Tibial nerve (tissue), 4 donors: ENCODE results near the gene IKZF5. TPM values are rescaled to one million over a fixed set of nuclear protein-coding genes. Genes with fewer than 3 reads are reported as not detected.

Source experiments
- DNase-seq, 2 donors: peaks; one replicate each; pipeline ENCODE4 v3.0.0-alpha.2; 2019; ENCODE audit warnings: low spot score in 2 of 2
- H3K27ac ChIP-seq, 4 donors: fragments of 200-600 bp; sonication (generic) in 3 of 4; one replicate each; pipeline ENCODE4 v1.5.1; 2017 to 2019; ENCODE audit warnings: mild to moderate bottlenecking in 1 of 4
- H3K27me3 ChIP-seq, 2 donors: fragments of 200-600 bp; sonication (generic) in 1 of 2; one replicate each; pipeline versions ENCODE4 v1.5.1 to v1.6.0; 2017 to 2019
- H3K36me3 ChIP-seq, 3 donors: fragments of 200-600 bp; sonication (generic); one replicate each; pipeline ENCODE4 v1.5.1; 2018 to 2019
- H3K4me1 ChIP-seq, 4 donors: fragments of 200-600 bp; sonication (generic) in 3 of 4; one replicate each; pipeline ENCODE4 v1.5.1; 2017 to 2019
- H3K4me3 ChIP-seq, 4 donors: fragments of 200-600 bp; sonication (generic) in 3 of 4; one replicate each; pipeline ENCODE4 v1.5.1; 2017 to 2019; ENCODE audit warnings: mild to moderate bottlenecking in 1 of 4, moderate library complexity in 1 of 4
- H3K9me3 ChIP-seq, 4 donors: fragments of 200-600 bp; sonication (generic) in 3 of 4; one replicate each; pipeline ENCODE4 v1.5.1; 2017 to 2019
- EP300 ChIP-seq, 2 donors: sonication (generic); formaldehyde crosslinking; IDR thresholded peaks; one replicate each; pipeline ENCODE4 v1.6.1; 2017; ENCODE audit warnings: antibody characterized with exemption in 2 of 2, mild to moderate bottlenecking in 1 of 2
- POLR2A ChIP-seq, 2 donors: fragments of 450-650 bp; IDR thresholded peaks; one replicate each; pipeline ENCODE4 v1.6.1; 2017; ENCODE audit warnings: antibody characterized with exemption in 2 of 2, mild to moderate bottlenecking in 2 of 2, moderate library complexity in 2 of 2
- WGBS, 2 donors: methylation state at CpG; one replicate each; pipeline ENCODE4 v1.1.5; 2018; 5-methylcytosine and 5-hydroxymethylcytosine counted together
- total RNA-seq, 4 donors: library from RNA; depleted of rRNA; stranded (reverse); fragments of >200 nt; gene quantifications; one replicate each; pipeline ENCODE4 v1.1.0, GENCODE V29; 2016
- TF ChIP-seq, protein P1 (sequence below), 5 experiments: fragments of 200-600 bp in 3 of 5; fragments of 450-650 bp in 2 of 5; sonication (generic) in 3 of 5; IDR thresholded peaks; one replicate each; pipeline ENCODE4 v1.5.1; 2016 to 2019; ENCODE audit warnings: antibody characterized with exemption in 5 of 5, mild to moderate bottlenecking in 3 of 5, moderate library complexity in 2 of 5

IKZF5 gene
- total RNA-seq, 4 donors from 2014 or later: 7.2 to 16.4 (median 13.8) TPM

DNA sequence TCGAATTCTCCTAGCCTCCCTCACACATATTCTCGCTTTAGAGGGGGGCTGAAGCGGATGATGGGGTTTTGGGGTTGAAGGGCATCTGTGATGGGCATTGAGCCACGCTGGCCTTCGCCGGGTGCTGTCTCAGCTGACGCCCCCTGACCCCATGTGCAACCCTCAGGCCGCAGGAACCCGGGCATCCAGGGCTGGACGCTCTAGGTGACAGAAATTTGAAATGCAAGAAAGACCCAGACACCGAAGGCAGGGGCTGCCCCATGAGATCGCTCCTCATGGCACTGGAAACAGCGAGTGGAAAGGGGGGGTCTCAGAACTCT is 53.9 kb downstream of the IKZF5 start:
- no peak for DNase-seq
- peaks cover 0 to 37% (median 13%) of the 10 kb centered on the region in 4 donors for H3K4me1 ChIP-seq
- H3K4me3 ChIP-seq: peak overlapping the region; percentile 64 to 98 (median 86)
- TF ChIP-seq POLR2A (IDR thresholded peaks at IDR 0.05): no peak
- no peak for TF ChIP-seq EP300 (IDR thresholded peaks at IDR 0.05)
- TF ChIP-seq, protein P1, sequence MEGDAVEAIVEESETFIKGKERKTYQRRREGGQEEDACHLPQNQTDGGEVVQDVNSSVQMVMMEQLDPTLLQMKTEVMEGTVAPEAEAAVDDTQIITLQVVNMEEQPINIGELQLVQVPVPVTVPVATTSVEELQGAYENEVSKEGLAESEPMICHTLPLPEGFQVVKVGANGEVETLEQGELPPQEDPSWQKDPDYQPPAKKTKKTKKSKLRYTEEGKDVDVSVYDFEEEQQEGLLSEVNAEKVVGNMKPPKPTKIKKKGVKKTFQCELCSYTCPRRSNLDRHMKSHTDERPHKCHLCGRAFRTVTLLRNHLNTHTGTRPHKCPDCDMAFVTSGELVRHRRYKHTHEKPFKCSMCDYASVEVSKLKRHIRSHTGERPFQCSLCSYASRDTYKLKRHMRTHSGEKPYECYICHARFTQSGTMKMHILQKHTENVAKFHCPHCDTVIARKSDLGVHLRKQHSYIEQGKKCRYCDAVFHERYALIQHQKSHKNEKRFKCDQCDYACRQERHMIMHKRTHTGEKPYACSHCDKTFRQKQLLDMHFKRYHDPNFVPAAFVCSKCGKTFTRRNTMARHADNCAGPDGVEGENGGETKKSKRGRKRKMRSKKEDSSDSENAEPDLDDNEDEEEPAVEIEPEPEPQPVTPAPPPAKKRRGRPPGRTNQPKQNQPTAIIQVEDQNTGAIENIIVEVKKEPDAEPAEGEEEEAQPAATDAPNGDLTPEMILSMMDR (IDR thresholded peaks at IDR 0.05): no peak
- no peaks in the 10 kb centered on the region for H3K27me3 ChIP-seq
- H3K36me3 ChIP-seq: no peaks in the 10 kb centered on the region
- WGBS, 2 donors: 65 to 74% methylated on average over 13 of the region's 13 CpGs
- H3K9me3 ChIP-seq: no peaks in the 10 kb centered on the region
- H3K27ac ChIP-seq: no peak overlapping the region

DNA sequence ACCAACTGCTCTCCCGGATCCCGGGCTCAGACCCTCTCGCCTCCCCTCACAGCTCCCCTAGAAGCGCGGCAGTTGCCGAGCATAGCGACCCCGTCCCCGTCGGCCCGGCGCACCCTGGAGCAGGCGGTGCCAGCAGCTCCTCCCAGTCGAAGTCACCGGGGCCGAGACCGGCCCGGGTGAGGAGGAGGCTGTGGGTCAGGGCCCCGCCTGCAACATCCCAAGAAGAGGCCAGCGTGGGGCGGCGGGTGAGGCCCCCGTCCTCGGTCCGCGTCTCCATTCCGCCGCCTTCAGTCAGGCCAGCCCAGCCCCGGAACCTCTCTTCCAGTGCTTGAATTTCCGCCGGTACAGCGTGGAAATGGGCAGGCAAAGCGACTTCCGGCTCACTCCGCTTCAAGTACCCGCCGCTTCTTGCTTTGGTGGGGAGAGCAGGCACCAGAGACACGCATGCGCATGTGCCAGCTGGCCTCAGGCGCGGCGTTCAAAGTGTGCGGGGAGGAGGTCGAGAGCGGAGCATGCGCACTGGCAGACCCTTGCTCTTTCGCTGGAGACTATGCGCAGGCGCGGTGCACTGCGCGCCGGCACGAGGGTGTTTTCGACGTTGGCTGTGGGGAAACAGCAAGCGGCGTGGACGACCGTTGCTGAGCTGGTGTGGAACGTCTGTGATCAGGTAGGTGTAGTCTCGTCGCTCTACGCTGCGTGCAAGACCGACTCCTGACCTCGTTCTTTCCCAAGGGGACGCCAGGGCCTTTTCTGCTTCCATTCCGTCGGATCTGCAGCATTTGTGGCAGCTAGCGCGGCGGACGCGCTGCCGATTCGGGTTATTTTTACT is 54.5 kb downstream of the IKZF5 start, which contains the start of gene C10orf88:
Gene C10orf88, minus strand, starts transcription at position 326 of the 829 bp plus-strand sequence. Its CDS starts 49 bp downstream, at position 277.
- WGBS, 2 donors: 6 to 11% methylated on average over 22 to 62 of the region's 77 CpGs

DNA sequence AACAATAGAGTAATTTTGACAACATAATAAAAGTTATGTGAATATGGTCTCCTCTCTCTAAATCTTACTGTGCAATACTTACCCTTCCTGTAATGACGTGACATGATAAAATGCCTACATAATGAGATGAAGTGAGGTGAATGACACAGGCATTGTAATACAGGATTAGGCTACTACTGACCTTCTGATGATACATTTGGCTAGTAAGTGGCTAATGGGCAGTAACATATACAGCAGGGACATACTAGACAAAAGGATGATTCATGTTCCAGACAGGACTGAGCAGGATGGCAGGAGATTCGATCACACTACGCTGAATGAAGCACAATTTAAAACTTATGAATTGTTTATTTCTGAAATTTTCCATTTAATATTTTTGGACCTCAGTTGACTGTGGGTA is 59.3 kb downstream of the IKZF5 start:
- H3K4me1 ChIP-seq: peaks cover 0 to 32% (median 10%) of the 10 kb centered on the region in 4 donors
- TF ChIP-seq EP300 (IDR thresholded peaks at IDR 0.05) (no peak), POLR2A (IDR thresholded peaks at IDR 0.05) (no peak)
- TF ChIP-seq, protein P1 (IDR thresholded peaks at IDR 0.05): no peak
- H3K36me3 ChIP-seq: peaks cover 0 to 44% (median 5%) of the 10 kb centered on the region in 3 donors
- H3K4me3 ChIP-seq: no peak overlapping the region
- WGBS, 2 donors: 87 to 93% methylated on average over 3 of the region's 3 CpGs
- H3K27me3 ChIP-seq: no peaks in the 10 kb centered on the region
- H3K27ac ChIP-seq: no peak overlapping the region
- no peak for DNase-seq
- no peaks in the 10 kb centered on the region for H3K9me3 ChIP-seq

More for the DNA sequence above, 54.5 kb downstream of the IKZF5 start, which contains the start of gene C10orf88:
- peak; percentile 88 to 89 for DNase-seq
- Histone ChIP-seq H3K27me3 (no peaks in the 10 kb centered on the region), H3K9me3 (no peaks in the 10 kb centered on the region), H3K4me3 (peak within 1 kb of the TSS; percentile 64 to 98 (median 86)), H3K27ac (peak within 1 kb of the TSS; percentile 35 to 82 (median 72)), H3K4me1 (peaks cover 0 to 37% (median 13%) of the 10 kb centered on the region in 4 donors), H3K36me3 (peaks cover 0 to 3% (median 0%) of the 10 kb centered on the region in 3 donors)
- TF ChIP-seq, protein P1 (IDR thresholded peaks at IDR 0.05): peak in 1 of 5 experiments; percentile 39
- TF ChIP-seq POLR2A (IDR thresholded peaks at IDR 0.05) (peak; percentile 21 to 42), EP300 (IDR thresholded peaks at IDR 0.05) (peak; percentile 85 to 90)

Other genes starting within 250 kb of the IKZF5 start
- gene CUZD1, start 162.9 kb downstream of the IKZF5 start, total RNA-seq: 1 to 10 TPM in 3 of 4 donors, not detected in 1; 1.2 to 5.7 (median 1.9) TPM
- gene FAM24B, start 129.2 kb downstream of the IKZF5 start, total RNA-seq: 10 to 100 TPM in 1 of 4 donors, 1 to 10 TPM in 3; 2.8 to 10.0 (median 6.7) TPM
- gene FAM24A, start 98.2 kb downstream of the IKZF5 start, total RNA-seq: not detected
- gene C10orf88, start 54.6 kb downstream of the IKZF5 start, total RNA-seq: 1 to 10 TPM; 5.2 to 7.2 (median 6.3) TPM
- 10 to 100 TPM in 1 of 4 donors, 1 to 10 TPM in 3; 1.2 to 11.6 (median 3.9) TPM for gene PSTK, start 28.4 kb downstream of the IKZF5 start, total RNA-seq
- 10 to 100 TPM; 17.4 to 26.8 (median 24.7) TPM for gene ACADSB, start 211 bp upstream of the IKZF5 start, total RNA-seq
- gene HMX3, start 127.2 kb upstream of the IKZF5 start, total RNA-seq: not detected
- gene HMX2, start 139.3 kb upstream of the IKZF5 start, total RNA-seq: not detected
- 100 to 1,000 TPM in 1 of 4 donors, 10 to 100 TPM in 3; 68.1 to 100 (median 73.4) TPM for gene BUB3, start 145.6 kb upstream of the IKZF5 start, total RNA-seq